HUES6 (cell line): ENCODE data around the gene ANKRD39.
A peak's percentile ranks its signal among the peaks of the same experiment; 100 is the strongest.
"Not testable (repeated sequence)": the region's sequence is repeated elsewhere in the genome, so short reads cannot be mapped to it uniquely, and the experiment has no call there.

ENCODE experiments used
- H3K27ac ChIP-seq: 2 replicates; pipeline ENCODE4 v1.7.0; 2013; ENCODE audit warnings: low read depth, mild to moderate bottlenecking, low read length, inconsistent platforms
- H3K27me3 ChIP-seq: 2 replicates; pipeline ENCODE4 v1.6.1; 2013; ENCODE audit warnings: low read length; ENCODE audit not compliant: control insufficient read depth, insufficient read depth
- H3K36me3 ChIP-seq: 2 replicates; pipeline ENCODE4 v1.6.1; 2013; ENCODE audit warnings: low read length; ENCODE audit not compliant: control insufficient read depth, insufficient read depth
- H3K4me1 ChIP-seq: 2 replicates; pipeline ENCODE4 v1.6.1; 2013; ENCODE audit warnings: low read length; ENCODE audit not compliant: control insufficient read depth, insufficient read depth
- H3K4me3 ChIP-seq: 2 replicates; pipeline ENCODE4 v1.5.1; 2013; ENCODE audit warnings: low read depth, low read length
- H3K9ac ChIP-seq: one replicate; pipeline ENCODE4 v1.6.1; 2013; ENCODE audit warnings: mild to moderate bottlenecking, low read length
- H3K9me3 ChIP-seq: 2 replicates; pipeline ENCODE4 v1.6.1; 2013; ENCODE audit warnings: low read depth, low read length; ENCODE audit not compliant: control insufficient read depth, insufficient read depth

Gene ANKRD39

GRCh38 chr2:96863575-96864342 lies 5.9 kb upstream of the ANKRD39 start:
- Histone ChIP-seq H3K4me1 (peaks cover 21% of the 10 kb centered on the region), H3K9me3 (no peaks in the 10 kb centered on the region), H3K4me3 (no peak overlapping the region), H3K9ac (no peak overlapping the region), H3K27ac (no peak overlapping the region), H3K36me3 (peaks cover 74% of the 10 kb centered on the region), H3K27me3 (no peaks in the 10 kb centered on the region)

GRCh38 chr2:96863056-96863455 lies 5.2 kb upstream of the ANKRD39 start:
- H3K4me1 ChIP-seq = peaks cover 21% of the 10 kb centered on the region
- not testable (repeated sequence) for H3K4me3 ChIP-seq, H3K27ac ChIP-seq, H3K27me3 ChIP-seq, H3K9me3 ChIP-seq, H3K9ac ChIP-seq
- peaks cover 74% of the 10 kb centered on the region for H3K36me3 ChIP-seq

GRCh38 chr2:96861074-96861473 lies 3.3 kb upstream of the ANKRD39 start:
- Histone ChIP-seq H3K4me3 (no peak overlapping the region), H3K4me1 (peaks cover 23% of the 10 kb centered on the region), H3K27ac (no peak overlapping the region), H3K36me3 (peaks cover 57% of the 10 kb centered on the region), H3K9ac (no peak overlapping the region), H3K27me3 (no peaks in the 10 kb centered on the region), H3K9me3 (no peaks in the 10 kb centered on the region)

GRCh38 chr2:96860065-96861029 lies 2.5 kb upstream of the ANKRD39 start:
- H3K27me3 ChIP-seq = no peaks in the 10 kb centered on the region
- H3K9ac ChIP-seq = no peak overlapping the region
- peaks cover 23% of the 10 kb centered on the region for H3K4me1 ChIP-seq
- H3K27ac ChIP-seq = no peak overlapping the region
- H3K36me3 ChIP-seq = peaks cover 50% of the 10 kb centered on the region
- no peak overlapping the region for H3K4me3 ChIP-seq
- H3K9me3 ChIP-seq = no peaks in the 10 kb centered on the region

- Histone ChIP-seq H3K4me1 (peaks cover 23% of the 10 kb centered on the region), H3K36me3 (peaks cover 43% of the 10 kb centered on the region), H3K27me3 (no peaks in the 10 kb centered on the region), H3K27ac (no peak overlapping the region), H3K9ac (no peak overlapping the region), H3K4me3 (no peak overlapping the region), H3K9me3 (no peaks in the 10 kb centered on the region)
These were observed 1.9 kb upstream of the ANKRD39 start for GRCh38 chr2:96859681-96860064.

GRCh38 chr2:96859099-96859649 lies 1.4 kb upstream of the ANKRD39 start:
- no peak overlapping the region for H3K27ac ChIP-seq
- peaks cover 42% of the 10 kb centered on the region for H3K36me3 ChIP-seq
- peak overlapping the region; percentile 73 for H3K4me3 ChIP-seq
- H3K27me3 ChIP-seq = no peaks in the 10 kb centered on the region
- no peaks in the 10 kb centered on the region for H3K9me3 ChIP-seq
- H3K4me1 ChIP-seq = peaks cover 23% of the 10 kb centered on the region
- peak overlapping the region; percentile 47 for H3K9ac ChIP-seq

GRCh38 chr2:96856776-96857666 lies 795 bp downstream of the ANKRD39 start:
- Histone ChIP-seq H3K4me1 (peaks cover 23% of the 10 kb centered on the region), H3K36me3 (peaks cover 42% of the 10 kb centered on the region), H3K9ac (peak overlapping the region; percentile 69), H3K27me3 (no peaks in the 10 kb centered on the region), H3K27ac (no peak overlapping the region; the same call in 1 of the 2 replicates), H3K4me3 (peak overlapping the region; percentile 73), H3K9me3 (no peaks in the 10 kb centered on the region)

GRCh38 chr2:96853321-96853720 lies 4.5 kb downstream of the ANKRD39 start:
- no peaks in the 10 kb centered on the region for H3K9me3 ChIP-seq
- no peaks in the 10 kb centered on the region for H3K27me3 ChIP-seq
- H3K36me3 ChIP-seq = peaks cover 41% of the 10 kb centered on the region
- no peak overlapping the region for H3K27ac ChIP-seq
- H3K9ac ChIP-seq = no peak overlapping the region
- H3K4me1 ChIP-seq = peaks cover 10% of the 10 kb centered on the region; the same call in 1 of the 2 replicates
- no peak overlapping the region for H3K4me3 ChIP-seq

GRCh38 chr2:96852667-96853066 lies 5.1 kb downstream of the ANKRD39 start:
- H3K9me3 ChIP-seq = no peaks in the 10 kb centered on the region
- H3K36me3 ChIP-seq = peaks cover 47% of the 10 kb centered on the region
- H3K27ac ChIP-seq = no peak overlapping the region
- H3K4me1 ChIP-seq = peaks cover 10% of the 10 kb centered on the region; the same call in 1 of the 2 replicates
- no peak overlapping the region for H3K4me3 ChIP-seq
- no peaks in the 10 kb centered on the region for H3K27me3 ChIP-seq
- no peak overlapping the region for H3K9ac ChIP-seq

GRCh38 chr2:96848264-96848663 lies 9.6 kb downstream of the ANKRD39 start:
- Histone ChIP-seq H3K4me3 (no peak overlapping the region), H3K4me1 (no peaks in the 10 kb centered on the region), H3K27me3 (no peaks in the 10 kb centered on the region), H3K9ac (no peak overlapping the region), H3K27ac (no peak overlapping the region), H3K9me3 (no peaks in the 10 kb centered on the region), H3K36me3 (peaks cover 47% of the 10 kb centered on the region)
